Measurements from ENCODE around the gene AQP2.
A peak's percentile ranks its signal among the peaks of the same experiment; 100 is the strongest.

AQP2 gene

GRCh38 chr12:49941556-49942511, 8.7 kb upstream of the AQP2 start:
- no peak for DNase-seq (ENCODE audit: low read depth)

- no peak for DNase-seq (ENCODE audit: low read depth)
These were observed 8.0 kb upstream of the AQP2 start for GRCh38 chr12:49942512-49942893.

DNA sequence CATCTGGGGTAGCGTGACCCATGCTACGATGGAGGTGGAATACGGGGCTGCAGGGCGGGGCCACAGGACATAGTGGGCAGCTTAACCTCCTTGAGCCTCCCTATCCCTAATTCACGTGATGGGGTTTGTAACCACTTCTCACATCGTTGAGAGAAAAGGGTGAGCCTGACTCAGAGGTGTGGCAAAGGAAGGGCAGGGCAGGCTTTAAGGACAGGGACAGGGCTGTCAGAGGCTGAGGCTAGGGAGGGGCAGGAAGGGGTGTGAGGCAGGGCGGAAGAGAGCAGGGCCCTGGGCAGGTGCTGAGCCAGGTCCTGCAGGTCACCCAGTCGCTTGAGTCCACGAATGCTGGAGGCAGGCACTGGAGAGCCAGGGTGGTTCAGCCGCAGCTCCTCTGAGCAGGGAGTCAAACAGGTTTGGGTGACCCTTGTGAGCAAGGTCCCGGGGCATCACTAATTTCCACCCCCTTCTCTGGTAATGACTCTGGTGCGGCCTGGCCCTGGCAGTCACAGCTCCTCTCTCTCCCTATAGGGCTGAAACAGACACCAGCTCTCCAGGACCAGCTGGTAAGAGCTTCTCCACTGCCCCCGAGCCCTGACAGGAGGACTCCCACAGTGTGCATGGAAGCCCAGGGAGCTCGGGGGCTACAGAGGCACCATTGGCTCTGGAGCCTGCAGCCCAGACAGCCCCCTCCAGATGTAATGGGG, 7.5 kb upstream of the AQP2 start:
- no peak for DNase-seq (ENCODE audit: low read depth)

DNA sequence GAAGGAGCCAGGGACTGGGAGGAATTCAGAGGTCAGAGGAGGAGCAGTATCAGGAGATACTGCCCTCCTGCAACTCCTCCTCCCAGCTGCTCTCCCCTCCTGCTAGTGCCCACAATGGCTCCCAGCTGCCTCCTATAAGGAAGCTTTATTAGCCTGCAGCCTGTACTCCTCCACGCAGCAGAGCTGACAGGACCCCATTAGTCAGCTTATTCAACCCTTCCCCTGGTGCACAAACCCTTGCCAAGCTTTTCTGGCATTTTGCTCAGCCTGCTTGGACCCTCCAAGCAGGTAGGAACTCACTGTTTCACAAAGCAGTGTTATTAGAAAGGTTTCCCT, 6.9 kb upstream of the AQP2 start:
- no peak for DNase-seq (ENCODE audit: low read depth)

DNA sequence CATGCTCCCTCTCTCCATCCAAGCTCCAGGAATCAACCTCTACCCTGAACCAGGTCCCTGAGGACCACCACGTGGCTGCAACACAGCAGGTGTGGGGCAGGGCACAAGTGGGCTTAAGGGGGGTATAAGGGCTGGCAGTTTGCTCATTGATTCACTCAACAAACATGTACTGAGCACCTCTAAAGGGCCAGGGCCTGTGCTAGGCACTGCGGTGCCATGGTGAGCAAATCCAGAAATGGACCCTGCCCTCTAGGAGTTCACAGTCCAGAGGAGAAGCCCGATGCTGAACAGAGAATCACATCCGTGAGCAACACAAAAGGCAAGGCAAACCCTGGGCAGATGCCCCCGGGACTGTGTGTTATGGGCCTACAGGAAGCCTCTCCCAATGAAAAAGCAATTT, 6.5 kb upstream of the AQP2 start:
- no peak for DNase-seq (ENCODE audit: low read depth)

GRCh38 chr12:49944718-49945117, 5.8 kb upstream of the AQP2 start:
- DNase-seq (ENCODE audit: low read depth) = no peak

- DNase-seq (ENCODE audit: low read depth) = peak; percentile 74
These were observed 5.0 kb upstream of the AQP2 start for GRCh38 chr12:49945394-49946080.

GRCh38 chr12:49946086-49946485, 4.5 kb upstream of the AQP2 start:
- no peak for DNase-seq (ENCODE audit: low read depth)

GRCh38 chr12:49946497-49946896, 4.0 kb upstream of the AQP2 start:
- no peak for DNase-seq (ENCODE audit: low read depth)

DNA sequence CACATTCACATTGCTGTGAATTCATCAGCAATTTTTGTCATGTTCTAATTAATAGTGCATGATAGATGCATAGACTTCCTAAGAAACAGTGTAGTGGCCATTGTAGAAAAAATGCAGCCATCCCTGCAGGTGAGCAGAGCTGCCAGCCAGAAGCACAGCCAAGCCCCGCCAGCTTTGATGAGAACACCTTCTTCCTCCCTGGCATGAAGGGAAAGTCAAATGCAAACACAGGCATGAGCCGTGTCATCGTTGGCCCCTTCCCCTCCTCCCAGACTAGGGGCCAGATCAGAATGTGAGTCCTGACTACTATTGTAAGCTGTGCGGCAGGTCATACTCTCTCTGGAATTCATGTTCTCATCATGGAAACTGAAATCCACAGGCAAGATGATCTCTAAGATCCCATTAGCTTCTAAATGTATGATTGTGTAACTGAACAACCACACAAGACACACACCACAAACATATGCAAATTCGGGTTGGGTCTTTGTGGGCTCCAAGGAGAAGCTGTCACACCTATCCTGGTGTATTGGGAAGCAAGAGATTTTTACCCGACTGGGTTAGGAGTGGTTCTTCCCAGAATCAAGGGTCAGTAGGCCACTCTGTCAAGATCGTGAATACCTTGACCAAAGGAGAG, 2.8 kb upstream of the AQP2 start:
- no peak for DNase-seq (ENCODE audit: low read depth)

- DNase-seq (ENCODE audit: low read depth) = no peak
These were observed 1.4 kb upstream of the AQP2 start for GRCh38 chr12:49948866-49949845.

DNA sequence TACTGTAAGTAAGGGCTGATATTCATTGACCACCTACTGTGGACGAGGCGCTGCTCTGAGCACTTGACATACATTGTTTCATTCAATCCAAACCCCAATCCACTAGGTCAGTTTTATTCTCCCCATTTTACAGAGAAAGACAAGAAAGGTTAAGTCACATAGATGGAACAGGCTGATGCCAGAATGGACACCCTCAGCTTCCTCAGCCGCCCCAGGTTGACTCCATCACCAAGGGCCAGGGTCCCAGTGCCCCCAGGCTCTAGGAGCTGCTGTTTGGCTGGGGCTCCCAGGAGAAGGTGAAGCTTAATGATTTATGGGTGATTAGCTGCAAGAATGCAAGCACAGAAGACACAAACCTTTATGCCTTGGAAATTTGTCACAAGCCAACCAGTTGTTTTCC, 671 bp upstream of the AQP2 start:
- no peak for DNase-seq (ENCODE audit: low read depth)

GRCh38 chr12:49951411-49952240, 1.1 kb downstream of the AQP2 start:
- DNase-seq (ENCODE audit: low read depth) = no peak

- no peak for DNase-seq (ENCODE audit: low read depth)
These were observed 2.0 kb downstream of the AQP2 start for GRCh38 chr12:49952391-49953055.

GRCh38 chr12:49953151-49953550, 2.6 kb downstream of the AQP2 start:
- no peak for DNase-seq (ENCODE audit: low read depth)

DNA sequence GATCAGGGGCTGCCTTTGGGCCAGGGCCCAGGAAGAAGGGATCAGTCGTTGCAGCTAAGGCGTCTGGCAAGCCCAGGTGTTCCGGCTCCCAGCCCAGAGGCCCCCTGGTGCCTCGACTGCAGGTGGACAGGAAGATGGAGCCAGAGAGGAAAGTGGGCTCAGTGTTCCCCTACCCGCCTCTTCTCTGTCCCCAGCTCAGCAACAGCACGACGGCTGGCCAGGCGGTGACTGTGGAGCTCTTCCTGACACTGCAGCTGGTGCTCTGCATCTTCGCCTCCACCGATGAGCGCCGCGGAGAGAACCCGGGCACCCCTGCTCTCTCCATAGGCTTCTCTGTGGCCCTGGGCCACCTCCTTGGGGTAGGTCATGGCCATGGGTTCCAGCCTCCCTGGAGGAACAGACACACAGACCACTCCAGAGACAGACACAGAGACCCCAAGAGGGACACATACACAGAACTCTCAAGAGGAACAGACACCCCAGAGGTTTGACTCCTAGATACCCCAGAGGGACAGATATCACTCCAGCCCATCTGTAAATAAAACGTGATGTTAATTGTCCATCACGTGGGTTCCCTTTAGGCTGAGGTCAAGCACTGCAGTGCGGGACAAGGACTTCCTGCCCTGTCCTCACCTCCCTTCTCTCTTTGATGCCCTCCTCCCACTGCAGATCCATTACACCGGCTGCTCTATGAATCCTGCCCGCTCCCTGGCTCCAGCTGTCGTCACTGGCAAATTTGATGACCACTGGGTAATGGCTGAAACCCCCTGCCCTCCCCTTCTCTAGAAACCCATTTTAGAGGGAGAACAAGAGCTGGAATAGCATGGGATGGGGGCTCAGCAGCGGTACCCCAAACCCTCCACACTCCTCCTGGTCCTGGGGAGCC, 3.7 kb downstream of the AQP2 start:
- no peak for DNase-seq (ENCODE audit: low read depth)

DNA sequence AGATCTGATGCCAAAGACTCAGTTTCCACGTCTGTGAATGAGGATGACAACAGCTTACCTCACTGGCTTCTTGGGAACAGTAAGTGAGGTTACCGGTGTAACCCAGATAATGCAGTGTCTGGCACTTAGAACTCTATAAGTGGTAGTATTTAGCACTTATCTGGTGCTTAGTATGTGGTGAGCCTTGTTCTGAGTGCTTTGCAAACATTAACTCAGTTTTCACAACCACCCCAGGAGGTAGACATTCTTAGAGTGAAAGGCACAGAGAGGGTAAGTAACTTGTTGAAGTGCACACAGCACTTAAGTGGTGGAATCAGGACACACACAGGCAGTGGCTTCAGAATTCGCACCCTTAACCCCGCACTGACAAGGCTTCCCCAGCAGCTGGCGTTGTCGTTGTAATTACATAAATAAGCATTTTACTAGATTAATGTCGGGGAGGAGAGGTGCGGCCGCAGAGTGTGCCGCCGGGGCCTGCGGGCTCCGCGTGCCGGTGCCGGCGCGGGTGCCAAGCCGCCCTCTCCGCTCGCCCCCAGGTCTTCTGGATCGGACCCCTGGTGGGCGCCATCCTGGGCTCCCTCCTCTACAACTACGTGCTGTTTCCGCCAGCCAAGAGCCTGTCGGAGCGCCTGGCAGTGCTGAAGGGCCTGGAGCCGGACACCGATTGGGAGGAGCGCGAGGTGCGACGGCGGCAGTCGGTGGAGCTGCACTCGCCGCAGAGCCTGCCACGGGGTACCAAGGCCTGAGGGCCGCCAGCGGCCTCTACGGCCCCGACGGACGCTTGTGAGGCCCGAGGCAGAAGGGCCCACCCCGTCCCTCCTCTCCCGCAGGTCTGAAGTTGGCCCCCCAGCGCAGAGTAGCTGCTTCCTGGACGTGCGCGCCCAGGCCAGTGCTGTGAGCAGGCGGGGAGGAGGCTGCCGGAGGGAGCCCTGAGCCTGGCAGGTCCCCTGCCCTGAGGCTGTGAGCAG, 4.6 kb downstream of the AQP2 start:
- DNase-seq (ENCODE audit: low read depth) = no peak

Measured in stimulated activated CD8-positive, alpha-beta memory T cell treated with anti-CD3 and anti-CD28 coated beads, Interleukin-12 subunit alpha, Interleukin-12 subunit beta, amount 100 ng/mL, for 4 hours (primary cell).